Right kidney (tissue), 1 donor: ENCODE measurements around the gene PIK3CB.
"Not testable (repeated sequence)": the region's sequence is repeated elsewhere in the genome, so short reads cannot be mapped to it uniquely, and the experiment has no call there.

ENCODE experiments used
- DNase-seq: peaks from one replicate; pipeline ENCODE4 v3.0.0-alpha.2; 2016

Gene PIK3CB

GRCh38 chr3:138604106-138604595 lies 230.6 kb downstream of the PIK3CB start:
- not testable (repeated sequence) for DNase-seq
